IMR-90 (cell line): ENCODE measurements around the gene ZNRD2. TPM values are rescaled to one million over a fixed set of nuclear protein-coding genes. Genes with fewer than 3 reads are reported as not detected.

Source experiments
- ATAC-seq: fragments of 200-7000 bp; cut with Tn5 transposase; 2 replicates; pipeline ENCODE4 v1.9.1; 2020; ENCODE audit warnings: low read depth, mild to moderate bottlenecking, moderate library complexity
- BruUV-seq: library from RNA; stranded (reverse); fragments of 400-500 nt; replicated peaks from 2 replicates; lab custom pipeline; 2021; lab: Mats Ljungman, UMichigan
- CTCF ChIA-PET: fragments of 300-600 bp; formaldehyde crosslinking; extraction: SDS; loops from one replicate; lab custom pipeline; 2021; ENCODE audit warnings: antibody characterized with exemption; lab: Yijun Ruan, JAX
- POLR2A ChIA-PET: fragments of 300-600 bp; sonication (Branson Sonifier 250); formaldehyde crosslinking; loops from one replicate; lab custom pipeline; 2022; ENCODE audit warnings: antibody characterized with exemption; ENCODE audit not compliant: unreplicated experiment; lab: Charles Lee
- DNase-seq: peaks from one replicate; pipeline ENCODE4 v3.0.0; 2013
- H2AFZ ChIP-seq: replicated peaks from 2 replicates; pipeline ENCODE3; 2013; ENCODE audit warnings: low read length, mild to moderate bottlenecking; ENCODE audit not compliant: poor library complexity
- H2AK5ac ChIP-seq: 2 replicates; pipeline ENCODE4 v1.6.1; 2013; ENCODE audit warnings: low read depth, low read length, inconsistent platforms
- H2AK9ac ChIP-seq: replicated peaks from 2 replicates; pipeline ENCODE3; 2013; ENCODE audit warnings: mild to moderate bottlenecking, low read depth, low read length, moderate library complexity; ENCODE audit not compliant: poor library complexity
- H2BK120ac ChIP-seq: 2 replicates; pipeline ENCODE4 v1.6.1; 2013; ENCODE audit warnings: low read depth, low read length, inconsistent platforms
- H2BK15ac ChIP-seq: 3 replicates; pipeline ENCODE4 v1.6.1; 2013; ENCODE audit warnings: low read depth, low read length, inconsistent platforms
- H2BK20ac ChIP-seq: 2 replicates; pipeline ENCODE4 v1.6.1; 2013; ENCODE audit warnings: low read depth, mild to moderate bottlenecking, inconsistent platforms, low read length, moderate library complexity
- H2BK5ac ChIP-seq: 2 replicates; pipeline ENCODE4 v1.6.1; 2013; ENCODE audit warnings: mild to moderate bottlenecking, low read depth, low read length, inconsistent platforms; ENCODE audit not compliant: poor library complexity, severe bottlenecking
- H3K14ac ChIP-seq: replicated peaks from 2 replicates; pipeline ENCODE4 v1.6.1; 2013; ENCODE audit warnings: low read depth, low read length, inconsistent platforms
- H3K18ac ChIP-seq: 2 replicates; pipeline ENCODE4 v1.6.1; 2013; ENCODE audit warnings: low read depth, low read length, control low read depth
- H3K23ac ChIP-seq: 2 replicates; pipeline ENCODE4 v1.6.1; 2013; ENCODE audit warnings: low read depth, low read length, inconsistent platforms
- H3K27ac ChIP-seq: 2 replicates; pipeline ENCODE4 v1.5.1; 2013; ENCODE audit warnings: mild to moderate bottlenecking, control low read depth, low read length; ENCODE audit not compliant: insufficient read depth
- H3K27me3 ChIP-seq: 2 replicates; pipeline ENCODE4 v1.6.1; 2013; ENCODE audit warnings: low read length; ENCODE audit not compliant: control insufficient read depth, insufficient read depth
- H3K36me3 ChIP-seq: 2 replicates; pipeline ENCODE4 v1.6.1; 2013; ENCODE audit warnings: low read length, mixed read lengths; ENCODE audit not compliant: control insufficient read depth, insufficient read depth
- H3K4ac ChIP-seq: 2 replicates; pipeline ENCODE4 v1.6.1; 2013; ENCODE audit warnings: low read depth, low read length, inconsistent platforms
- H3K4me1 ChIP-seq: 2 replicates; pipeline ENCODE4 v1.6.1; 2013; ENCODE audit warnings: low read length, mixed read lengths; ENCODE audit not compliant: control insufficient read depth, insufficient read depth
- H3K4me2 ChIP-seq: 2 replicates; pipeline ENCODE4 v1.6.1; 2013; ENCODE audit warnings: low read depth, mild to moderate bottlenecking, control low read depth, low read length, moderate library complexity
- H3K4me3 ChIP-seq: 2 replicates; pipeline ENCODE4 v1.5.1; 2013; ENCODE audit warnings: low read depth, mild to moderate bottlenecking, control low read depth, low read length, moderate library complexity; ENCODE audit not compliant: insufficient read depth
- H3K56ac ChIP-seq: 2 replicates; pipeline ENCODE4 v1.6.1; 2013; ENCODE audit warnings: low read length, inconsistent platforms; ENCODE audit not compliant: insufficient read depth; ENCODE audit errors: extremely low read depth
- H3K79me1 ChIP-seq, 2 experiments: 2 replicates each; pipeline ENCODE4 v1.6.1; 2013; ENCODE audit warnings: low read length in 2 of 2, inconsistent platforms in 1 of 2, low read depth in 1 of 2
- H3K9ac ChIP-seq: 2 replicates; pipeline ENCODE4 v1.6.1; 2013; ENCODE audit warnings: low read depth, low read length, control low read depth
- H3K9me1 ChIP-seq: 2 replicates; pipeline ENCODE4 v1.6.1; 2013; ENCODE audit warnings: low read length, inconsistent platforms; ENCODE audit not compliant: insufficient read depth
- H3K9me3 ChIP-seq: 2 replicates; pipeline ENCODE4 v1.6.1; 2013; ENCODE audit warnings: low read length; ENCODE audit not compliant: control insufficient read depth, insufficient read depth
- H4K20me1 ChIP-seq: 2 replicates; pipeline ENCODE4 v1.6.1; 2013; ENCODE audit warnings: low read length, inconsistent platforms; ENCODE audit not compliant: insufficient read depth
- H4K5ac ChIP-seq: 2 replicates; pipeline ENCODE4 v1.6.1; 2013; ENCODE audit warnings: mild to moderate bottlenecking, low read depth, low read length, control low read depth
- H4K8ac ChIP-seq, 2 experiments: 2 replicates each; pipeline ENCODE4 v1.6.1; 2013; ENCODE audit warnings: low read depth in 2 of 2, low read length in 2 of 2, control low read depth in 1 of 2, inconsistent platforms in 1 of 2
- H4K91ac ChIP-seq: 2 replicates; pipeline ENCODE4 v1.6.1; 2013; ENCODE audit warnings: low read depth, low read length, inconsistent platforms; ENCODE audit not compliant: insufficient read depth
- CEBPB ChIP-seq: IDR thresholded peaks from 2 replicates; pipeline ENCODE4 v1.6.1; 2012; ENCODE audit warnings: low read depth, low read length, improper control_type of control experiment
- CHD1 ChIP-seq: IDR thresholded peaks from 2 replicates; pipeline ENCODE4 v1.6.1; 2012; ENCODE audit warnings: low read depth, low read length, improper control_type of control experiment
- ELK1 ChIP-seq: fragments of 150-350 bp; IDR thresholded peaks from 2 replicates; pipeline ENCODE4 v1.6.1; 2016; ENCODE audit warnings: low read depth, mild to moderate bottlenecking, low read length, moderate library complexity, borderline replicate concordance
- FOS ChIP-seq: fragments of 150-350 bp; IDR thresholded peaks from 2 replicates; pipeline ENCODE4 v1.6.1; 2016; ENCODE audit warnings: low read depth, low read length
- MAFK ChIP-seq: IDR thresholded peaks from 2 replicates; pipeline ENCODE4 v1.6.1; 2012; ENCODE audit warnings: low read depth, low read length, improper control_type of control experiment
- MAZ ChIP-seq: IDR thresholded peaks from 2 replicates; pipeline ENCODE4 v1.6.1; 2012; ENCODE audit warnings: low read depth, mild to moderate bottlenecking, low read length, improper control_type of control experiment, moderate library complexity, borderline replicate concordance
- MXI1 ChIP-seq: IDR thresholded peaks from 2 replicates; pipeline ENCODE4 v1.6.1; 2012; ENCODE audit warnings: low read depth, mild to moderate bottlenecking, low read length, moderate library complexity, borderline replicate concordance
- NFE2L2 ChIP-seq: fragments of 150-350 bp; IDR thresholded peaks from 2 replicates; pipeline ENCODE4 v1.6.1; 2016; ENCODE audit warnings: low read depth, mild to moderate bottlenecking, low read length
- POLR2A ChIP-seq: IDR thresholded peaks from 2 replicates; pipeline ENCODE4 v1.6.1; 2012; ENCODE audit warnings: mild to moderate bottlenecking, low read depth, low read length
- RAD21 ChIP-seq: IDR thresholded peaks from 2 replicates; pipeline ENCODE4 v1.6.1; 2012; ENCODE audit warnings: low read length, improper control_type of control experiment
- RCOR1 ChIP-seq: IDR thresholded peaks from 2 replicates; pipeline ENCODE4 v1.6.1; 2012; ENCODE audit warnings: mild to moderate bottlenecking, low read length, improper control_type of control experiment; ENCODE audit not compliant: insufficient replicate concordance
- RFX5 ChIP-seq: IDR thresholded peaks from 2 replicates; pipeline ENCODE4 v1.8.0; 2012; ENCODE audit warnings: low read depth, mild to moderate bottlenecking, low read length, moderate library complexity
- SMC3 ChIP-seq: fragments of 150-350 bp; IDR thresholded peaks from 2 replicates; pipeline ENCODE4 v1.6.1; 2016; ENCODE audit warnings: low read depth, mild to moderate bottlenecking, antibody characterized with exemption, low read length, moderate library complexity
- USF2 ChIP-seq: fragments of 150-350 bp; IDR thresholded peaks from 2 replicates; pipeline ENCODE4 v1.6.1; 2017; ENCODE audit warnings: mild to moderate bottlenecking, antibody characterized with exemption, low read length, low read depth
- WGBS, 2 experiments: methylation state at CpG; one replicate each; pipeline versions ENCODE4 v1.1.5 to v1.1.7; 2013; ENCODE audit warnings: missing lambda C conversion rate in 2 of 2; ENCODE audit not compliant: insufficient read length in 1 of 2; ENCODE audit errors: extremely low coverage in 2 of 2; 5-methylcytosine and 5-hydroxymethylcytosine counted together
- dilution Hi-C: fragments of 300-500 bp; cut with HindIII; formaldehyde crosslinking; loops from one replicate; pipeline ENCODE4 v1.14.3; 2018; ENCODE audit warnings: low sequenced_read_pairs; ENCODE audit not compliant: unreplicated experiment
- in situ Hi-C: fragments of 300-500 bp; cut with MboI; formaldehyde crosslinking; loops from 3 replicates; pipeline ENCODE4 v1.14.3; 2019; ENCODE audit warnings: low sequenced_read_pairs, inconsistent platforms, mixed read lengths
- intact Hi-C: fragments of 100-400 bp; cut with micrococcal nuclease; formaldehyde crosslinking; loops from 2 replicates; pipeline ENCODE4 v1.10.0; 2022
- polyA plus RNA-seq, 3 experiments: library from polyadenylated mRNA; depleted of rRNA; stranded (reverse); fragments of >200 nt; gene quantifications; 2 replicates each; pipeline ENCODE4 v1.2.3, GENCODE V29; 2012; ENCODE audit warnings: low replicate concordance in 1 of 3
- total RNA-seq: library from RNA; depleted of rRNA; stranded (reverse); fragments of >200 nt; gene quantifications from 2 replicates; pipeline ENCODE4 v1.2.3, GENCODE V29; 2012
- TF ChIP-seq, protein P1 (sequence below): conservative IDR thresholded peaks from 2 replicates; pipeline ENCODE4 v1.5.1; 2012; ENCODE audit warnings: mild to moderate bottlenecking, low read depth, low read length, improper control_type of control experiment

Gene ZNRD2
- total and polyA plus RNA-seq, 2 of the 4 experiments (the other 2 are of a cell fraction), result 75.6 to 90.3 TPM

- no peak overlapping the region for H3K4ac ChIP-seq
- H3K27me3 ChIP-seq, result no peaks in the 10 kb centered on the region
- H2BK5ac ChIP-seq, result no peak overlapping the region
- 0 out of 2 replicates have a peak, but pooled peaks cover 4% of the 10 kb centered on the region for H4K20me1 ChIP-seq
- no peak overlapping the region for H3K14ac ChIP-seq
- H3K79me1 ChIP-seq, result peaks cover 0 to 24% of the 10 kb centered on the region in 2 experiments; a peak in 1 of 4 replicates
- no peak overlapping the region for H3K4me2 ChIP-seq
- no peaks in the 10 kb centered on the region for H3K9me3 ChIP-seq
- dilution Hi-C loops (no loop called here), intact Hi-C loops (no loop called here), in situ Hi-C loops (no loop called here)
- ATAC-seq (no peak), DNase-seq (no peak)
- 65% methylated on average over 12 of the region's 51 CpGs; no CpG with 5 or more reads in 1 of the 2 experiments for WGBS, 2 experiments
- H3K18ac ChIP-seq, result no peak overlapping the region
- ChIA-PET POLR2A (no interaction called here), CTCF (no interaction called here)
- no peak overlapping the region for H3K4me3 ChIP-seq
- no peak overlapping the region for H4K5ac ChIP-seq
- no peak overlapping the region for H2AK5ac ChIP-seq
- H3K4me1 ChIP-seq, result peaks cover 4% of the 10 kb centered on the region
- no TSS peak for BruUV-seq
- H2BK20ac ChIP-seq, result no peak overlapping the region
- H3K9me1 ChIP-seq, result no peaks in the 10 kb centered on the region
- H2AFZ ChIP-seq, result no peak overlapping the region
- no peak overlapping the region for H2BK120ac ChIP-seq
- no peak overlapping the region for H4K91ac ChIP-seq
- H3K27ac ChIP-seq, result no peak overlapping the region
- H2AK9ac ChIP-seq, result no peak overlapping the region
- H3K23ac ChIP-seq, result no peak overlapping the region
- peaks cover 45% of the 10 kb centered on the region for H3K36me3 ChIP-seq
- no peak overlapping the region for H2BK15ac ChIP-seq
- no peak overlapping the region for H4K8ac ChIP-seq
- no peak overlapping the region for H3K56ac ChIP-seq
- no peak overlapping the region for H3K9ac ChIP-seq
- TF ChIP-seq RFX5 (no peak), MAFK (no peak), MXI1 (no peak), FOS (no peak), NFE2L2 (no peak), CHD1 (no peak), POLR2A (no peak), ELK1 (no peak), RAD21 (no peak), MAZ (no peak), CEBPB (no peak), RCOR1 (no peak), USF2 (no peak), SMC3 (no peak)
- TF ChIP-seq, protein P1, sequence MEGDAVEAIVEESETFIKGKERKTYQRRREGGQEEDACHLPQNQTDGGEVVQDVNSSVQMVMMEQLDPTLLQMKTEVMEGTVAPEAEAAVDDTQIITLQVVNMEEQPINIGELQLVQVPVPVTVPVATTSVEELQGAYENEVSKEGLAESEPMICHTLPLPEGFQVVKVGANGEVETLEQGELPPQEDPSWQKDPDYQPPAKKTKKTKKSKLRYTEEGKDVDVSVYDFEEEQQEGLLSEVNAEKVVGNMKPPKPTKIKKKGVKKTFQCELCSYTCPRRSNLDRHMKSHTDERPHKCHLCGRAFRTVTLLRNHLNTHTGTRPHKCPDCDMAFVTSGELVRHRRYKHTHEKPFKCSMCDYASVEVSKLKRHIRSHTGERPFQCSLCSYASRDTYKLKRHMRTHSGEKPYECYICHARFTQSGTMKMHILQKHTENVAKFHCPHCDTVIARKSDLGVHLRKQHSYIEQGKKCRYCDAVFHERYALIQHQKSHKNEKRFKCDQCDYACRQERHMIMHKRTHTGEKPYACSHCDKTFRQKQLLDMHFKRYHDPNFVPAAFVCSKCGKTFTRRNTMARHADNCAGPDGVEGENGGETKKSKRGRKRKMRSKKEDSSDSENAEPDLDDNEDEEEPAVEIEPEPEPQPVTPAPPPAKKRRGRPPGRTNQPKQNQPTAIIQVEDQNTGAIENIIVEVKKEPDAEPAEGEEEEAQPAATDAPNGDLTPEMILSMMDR, result no peak
Observed at GRCh38 chr11:65585396-65586246, 15.3 kb downstream of the ZNRD2 start.
